Pancreas (tissue), 10 donors: ENCODE results near the gene RERE. TPM values are rescaled to one million over a fixed set of nuclear protein-coding genes. Genes with fewer than 3 reads are reported as not detected.

Source experiments
- ATAC-seq, 4 donors: fragments of 200-7000 bp; cut with Tn5 transposase; one replicate each; pipeline versions ENCODE4 v1.8.0 to v1.9.1; 2020; ENCODE audit warnings: mild to moderate bottlenecking in 4 of 4, moderate library complexity in 4 of 4
- DNase-seq, 6 donors: peaks; one replicate each; pipeline ENCODE4 v3.0.0-alpha.2; 2020
- FAIRE-seq: peaks from 2 replicates; lab custom pipeline; 2012; peaks lifted over from hg19 to GRCh38; lab: Jason Lieb, UNC
- H3K27ac ChIP-seq, 4 donors: fragments of 200-600 bp; sonication (generic); 1 replicate in 3 of 4; 2 replicates in 1 of 4; pipeline versions ENCODE4 v1.5.0 to v1.8.0; 2020
- H3K27me3 ChIP-seq, 4 donors: fragments of 200-600 bp; one replicate each; pipeline ENCODE4 v1.8.0; 2021
- H3K36me3 ChIP-seq, 3 donors: fragments of 200-600 bp; sonication (generic) in 1 of 3; one replicate each; pipeline versions ENCODE4 v1.5.0 to v1.8.0; 2020 to 2021
- H3K4me1 ChIP-seq, 3 donors: fragments of 200-600 bp; one replicate each; pipeline ENCODE4 v1.8.0; 2021
- H3K4me3 ChIP-seq, 4 donors: fragments of 200-600 bp; sonication (generic) in 2 of 4; one replicate each; pipeline versions ENCODE4 v1.5.0 to v1.8.0; 2020 to 2021
- H3K9me3 ChIP-seq, 4 donors: fragments of 200-600 bp; one replicate each; pipeline ENCODE4 v1.8.0; 2021
- CTCF ChIP-seq, 4 donors: fragments of 200-600 bp; sonication (generic) in 3 of 4; IDR thresholded peaks; one replicate each; pipeline versions ENCODE4 v1.5.0 to v1.8.0; 2021; ENCODE audit warnings: antibody characterized with exemption in 4 of 4
- WGBS, 2 donors: extraction: QIAGEN DNeasy Blood & Tissue Kit; methylation state at CpG; one replicate each; pipeline ENCODE4 v1.1.7; 2013; 5-methylcytosine and 5-hydroxymethylcytosine counted together
- intact Hi-C, 3 donors: fragments of 100-400 bp; cut with DNase I; formaldehyde crosslinking; loops; one replicate each; pipeline versions ENCODE4 v1.11.1 to v1.14.2; 2022
- polyA plus RNA-seq, 2 donors: library from polyadenylated mRNA; stranded (reverse); fragments of 200-250 nt; gene quantifications; one replicate each; pipeline ENCODE4 v1.2.3, GENCODE V29; 2013
- total RNA-seq, 6 donors: library from RNA; stranded (reverse); fragmentation: NEBNext Ultra II Directional in 4 of 6; extraction: Animal tissue kit (Norgen Biotek cat#: 25700) in 4 of 6; gene quantifications; one replicate each; pipeline versions ENCODE4 v1.2.1 to v1.2.4, GENCODE V29; 2021 to 2023
- donor health status: healthy with polysubstance abuse.
- donor health status: DM: no; HTN: no; CAD: no; lungs with moderate emphysema.
- donor health status: DM: no; HTN: no; CAD: no.
- donor health status: control.
- donor health status: control.
- donor health status: Bipolar disorder and iron deficiency.
- donor health status: DM: yes; HTN: yes; CAD: no.
- donor health status: DM: no; HTN: no; CAD: no.
- donor health status: DM: no; HTN: no; CAD: no.
- donor health status: DM: yes; HTN: yes; CAD: no.

RERE gene
- total and polyA plus RNA-seq, 8 donors, result 27.0 to 76.7 (median 50.7) TPM

- ATAC-seq (no peak), FAIRE-seq (no peak), DNase-seq (no peak)
- H3K36me3 ChIP-seq, result no peaks in the 10 kb centered on the region
- 87 to 92% methylated on average over 6 of the region's 6 CpGs for WGBS, 2 donors
- H3K4me1 ChIP-seq, result peaks cover 3 to 12% (median 5%) of the 10 kb centered on the region in 3 donors
- intact Hi-C loops, result no loop called here
- no peaks in the 10 kb centered on the region for H3K9me3 ChIP-seq
- no peak overlapping the region for H3K4me3 ChIP-seq
- H3K27me3 ChIP-seq, result no peaks in the 10 kb centered on the region
- no peak for TF ChIP-seq CTCF (IDR thresholded peaks at IDR 0.05)
- H3K27ac ChIP-seq, result no peak overlapping the region
Measured at GRCh38 chr1:8545078-8545477, 272.4 kb downstream of the RERE start.

DNA sequence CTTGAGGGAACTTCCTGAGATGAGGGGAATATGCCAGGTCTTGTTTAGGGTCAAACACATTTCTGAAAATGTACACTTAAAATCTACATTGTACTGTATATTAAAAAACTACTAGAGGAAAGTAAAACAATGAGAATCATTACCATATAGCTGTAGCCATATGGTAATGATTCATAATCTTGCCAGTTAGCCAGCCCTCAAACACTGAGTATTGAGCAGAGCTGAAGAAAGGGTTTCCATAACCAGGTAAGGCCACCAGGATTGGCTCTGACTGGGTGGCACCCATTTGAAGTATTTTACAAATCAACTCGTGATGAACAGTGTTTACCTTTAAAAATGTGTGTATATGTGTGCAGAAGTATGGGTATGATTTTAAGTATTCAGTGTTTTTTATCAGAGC lies 272.8 kb downstream of the RERE start:
- H3K4me1 ChIP-seq, result peaks cover 3 to 12% (median 5%) of the 10 kb centered on the region in 3 donors
- H3K4me3 ChIP-seq, result no peak overlapping the region
- no peak for TF ChIP-seq CTCF (IDR thresholded peaks at IDR 0.05)
- H3K36me3 ChIP-seq, result no peaks in the 10 kb centered on the region
- no peaks in the 10 kb centered on the region for H3K27me3 ChIP-seq
- ATAC-seq (no peak), FAIRE-seq (no peak), DNase-seq (no peak)
- no peak overlapping the region for H3K27ac ChIP-seq
- 73 to 74% methylated on average over 1 of the region's 1 CpG for WGBS, 2 donors
- no peaks in the 10 kb centered on the region for H3K9me3 ChIP-seq
- intact Hi-C loops, result no loop called here

DNA sequence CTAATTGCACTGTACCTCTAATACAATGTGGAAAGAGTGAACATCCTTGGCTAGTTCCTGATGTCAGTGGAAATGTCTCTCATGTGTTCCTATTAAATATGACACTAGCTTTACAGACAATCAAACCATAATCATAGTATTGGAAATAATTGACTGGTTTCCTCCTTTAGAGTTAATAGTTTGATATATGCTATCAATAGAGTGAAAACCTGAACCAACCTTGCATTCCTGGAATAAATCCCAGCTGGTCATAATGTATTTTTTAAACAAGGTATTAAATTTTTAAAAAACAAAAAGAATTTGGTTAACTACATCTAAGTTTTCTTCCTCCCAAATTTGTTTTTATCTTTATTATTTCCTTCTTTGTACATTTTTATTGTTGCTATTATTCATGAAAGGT lies 273.5 kb downstream of the RERE start:
- H3K36me3 ChIP-seq, result no peaks in the 10 kb centered on the region
- no peak for TF ChIP-seq CTCF (IDR thresholded peaks at IDR 0.05)
- H3K4me3 ChIP-seq, result no peak overlapping the region
- no peak overlapping the region for H3K27ac ChIP-seq
- no peak for ATAC-seq
- H3K4me1 ChIP-seq, result peaks cover 0 to 6% (median 3%) of the 10 kb centered on the region in 3 donors
- no peak for DNase-seq
- H3K9me3 ChIP-seq, result no peaks in the 10 kb centered on the region
- H3K27me3 ChIP-seq, result no peaks in the 10 kb centered on the region
- intact Hi-C loops, result no loop called here
- FAIRE-seq, result no peak

- ATAC-seq, result peak in 2 of 4 donors; percentile 46 to 52
- Histone ChIP-seq H3K27me3 (no peaks in the 10 kb centered on the region), H3K9me3 (no peaks in the 10 kb centered on the region), H3K4me3 (no peak overlapping the region), H3K36me3 (no peaks in the 10 kb centered on the region), H3K27ac (no peak overlapping the region), H3K4me1 (peaks cover 0 to 2% (median 0%) of the 10 kb centered on the region in 3 donors)
- intact Hi-C loops, result no loop called here
- WGBS, 2 donors, result 53 to 65% methylated on average over 8 of the region's 8 CpGs
- no peak for FAIRE-seq
- no peak for TF ChIP-seq CTCF (IDR thresholded peaks at IDR 0.05)
- DNase-seq, result no peak
Measured at GRCh38 chr1:8541961-8542521, 275.4 kb downstream of the RERE start.

- FAIRE-seq (no peak), ATAC-seq (no peak), DNase-seq (no peak)
- H3K36me3 ChIP-seq, result no peaks in the 10 kb centered on the region
- TF ChIP-seq CTCF (IDR thresholded peaks at IDR 0.05), result no peak
- intact Hi-C loops, result no loop called here
- no peaks in the 10 kb centered on the region for H3K27me3 ChIP-seq
- no peak overlapping the region for H3K27ac ChIP-seq
- no peaks in the 10 kb centered on the region for H3K9me3 ChIP-seq
- no peaks in the 10 kb centered on the region for H3K4me1 ChIP-seq
- no peak overlapping the region for H3K4me3 ChIP-seq
- 76 to 89% methylated on average over 1 of the region's 1 CpG for WGBS, 2 donors
Measured at GRCh38 chr1:8540971-8541370, 276.5 kb downstream of the RERE start.
